ENCODE data around the gene IFITM5. TPM values are rescaled to one million over a fixed set of nuclear protein-coding genes. Genes with fewer than 3 reads are reported as not detected.

Gene IFITM5
- total RNA-seq, 1 donor from 2014 or later = not detected

GRCh38 chr11:282171-282570, 17.2 kb downstream of the IFITM5 start:
- Mint-ChIP-seq H3K27me3 (ENCODE audit: low read depth) (peaks cover 5% of the 10 kb centered on the region), H3K4me3 (no peak overlapping the region), H3K9me3 (no peaks in the 10 kb centered on the region), H3K4me1 (peaks cover 14% of the 10 kb centered on the region), H3K27ac (no peak overlapping the region), H3K36me3 (no peaks in the 10 kb centered on the region)
- no peak for TF ChIP-seq CTCF (IDR thresholded peaks at IDR 0.05; ENCODE audit: unreplicated experiment)
- DNase-seq (ENCODE audit: low spot score in 2 of 2, unreplicated experiment in 2 of 2) = no peak

- H3K27me3 Mint-ChIP-seq (ENCODE audit: low read depth) = peaks cover 2% of the 10 kb centered on the region
- H3K36me3 Mint-ChIP-seq = no peaks in the 10 kb centered on the region
- H3K9me3 Mint-ChIP-seq = peaks cover 3% of the 10 kb centered on the region
- H3K4me3 Mint-ChIP-seq = no peak overlapping the region
- H3K4me1 Mint-ChIP-seq = peaks cover 11% of the 10 kb centered on the region
- DNase-seq (ENCODE audit: low spot score in 2 of 2, unreplicated experiment in 2 of 2) = no peak
- no peak overlapping the region for H3K27ac Mint-ChIP-seq
- TF ChIP-seq CTCF (IDR thresholded peaks at IDR 0.05; ENCODE audit: unreplicated experiment) = no peak
These were observed 17.7 kb downstream of the IFITM5 start for GRCh38 chr11:281486-282161.

GRCh38 chr11:280706-281485, 18.4 kb downstream of the IFITM5 start:
- TF ChIP-seq CTCF (IDR thresholded peaks at IDR 0.05; ENCODE audit: unreplicated experiment) = no peak
- Mint-ChIP-seq H3K36me3 (no peaks in the 10 kb centered on the region), H3K4me1 (peaks cover 11% of the 10 kb centered on the region), H3K4me3 (no peak overlapping the region), H3K27me3 (ENCODE audit: low read depth) (peaks cover 2% of the 10 kb centered on the region), H3K27ac (no peak overlapping the region), H3K9me3 (peaks cover 10% of the 10 kb centered on the region)
- no peak for DNase-seq (ENCODE audit: low spot score in 2 of 2, unreplicated experiment in 2 of 2)

- Mint-ChIP-seq H3K36me3 (no peaks in the 10 kb centered on the region), H3K27me3 (ENCODE audit: low read depth) (peaks cover 2% of the 10 kb centered on the region), H3K4me3 (no peak overlapping the region), H3K9me3 (peaks cover 11% of the 10 kb centered on the region), H3K27ac (no peak overlapping the region), H3K4me1 (peaks cover 11% of the 10 kb centered on the region)
- no peak for TF ChIP-seq CTCF (IDR thresholded peaks at IDR 0.05; ENCODE audit: unreplicated experiment)
- DNase-seq (ENCODE audit: low spot score in 2 of 2, unreplicated experiment in 2 of 2) = no peak
These were observed 19.2 kb downstream of the IFITM5 start for GRCh38 chr11:279966-280705.

GRCh38 chr11:279040-279965, 20.0 kb downstream of the IFITM5 start:
- TF ChIP-seq CTCF (IDR thresholded peaks at IDR 0.05; ENCODE audit: unreplicated experiment) = no peak
- no peak overlapping the region for H3K4me3 Mint-ChIP-seq
- peaks cover 11% of the 10 kb centered on the region for H3K9me3 Mint-ChIP-seq
- DNase-seq (ENCODE audit: low spot score in 2 of 2, unreplicated experiment in 2 of 2) = peak in 1 of 2 experiments; percentile 37
- no peaks in the 10 kb centered on the region for H3K36me3 Mint-ChIP-seq
- no peak overlapping the region for H3K27ac Mint-ChIP-seq
- peaks cover 2% of the 10 kb centered on the region for H3K27me3 Mint-ChIP-seq (ENCODE audit: low read depth)
- peaks cover 11% of the 10 kb centered on the region for H3K4me1 Mint-ChIP-seq
